Activated T-cell treated with anti-CD3 and anti-CD28 coated beads for 1 hour (primary cell): Measurements from ENCODE around the gene AKAP6.
"Not testable (repeated sequence)": the region's sequence is repeated elsewhere in the genome, so short reads cannot be mapped to it uniquely, and the experiment has no call there.

Experiments
- DNase-seq: peaks from one replicate; pipeline ENCODE4 v3.0.0-alpha.2; 2020; ENCODE audit warnings: low read depth

AKAP6 gene

GRCh38 chr14:32762886-32763285 is 433.8 kb downstream of the AKAP6 start:
- no peak for DNase-seq

- no peak for DNase-seq
Observed at GRCh38 chr14:32763673-32764072, 434.6 kb downstream of the AKAP6 start.

DNA sequence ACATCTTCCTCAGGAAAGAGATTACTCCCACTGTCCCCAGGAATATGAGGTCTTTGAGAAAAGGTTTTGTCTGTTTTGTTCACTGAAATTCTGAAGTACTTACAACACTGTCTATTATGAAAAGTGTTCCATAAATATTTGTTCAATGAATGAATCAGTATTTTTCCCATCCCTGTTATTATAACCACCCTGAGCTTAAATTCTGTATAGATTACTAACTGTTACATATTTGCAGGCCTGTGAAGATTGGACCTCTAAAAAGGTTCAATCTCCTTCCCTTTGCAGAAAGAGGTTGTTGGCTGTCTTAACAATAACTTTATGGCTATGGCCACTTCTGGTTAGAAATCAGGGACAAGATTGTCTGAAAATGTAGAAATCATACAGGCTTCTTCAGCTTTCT is 435.0 kb downstream of the AKAP6 start:
- no peak for DNase-seq

- DNase-seq = no peak
Observed at GRCh38 chr14:32770422-32770821, 441.3 kb downstream of the AKAP6 start.

- no peak for DNase-seq
Observed at GRCh38 chr14:32774214-32774613, 445.1 kb downstream of the AKAP6 start.

DNA sequence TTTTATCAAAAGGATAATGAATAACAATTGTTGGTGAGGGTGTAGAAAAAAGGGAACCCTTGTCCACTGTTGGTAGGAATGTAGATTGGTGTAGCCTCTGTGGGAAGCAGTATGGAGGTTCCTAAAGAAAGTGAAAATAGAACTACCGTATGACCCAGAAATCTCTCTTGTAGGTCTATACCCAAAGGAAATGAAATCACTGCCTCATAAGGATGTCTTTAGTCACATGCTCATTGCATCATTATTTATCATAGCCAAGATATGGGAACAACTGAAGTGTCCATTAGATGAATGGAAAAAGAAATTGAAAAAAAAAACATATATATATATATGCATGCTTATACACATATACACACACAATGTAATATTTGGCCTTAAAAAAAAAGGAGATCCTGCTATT is 450.7 kb downstream of the AKAP6 start:
- no peak for DNase-seq

- no peak for DNase-seq
Observed at GRCh38 chr14:32784405-32784804, 455.3 kb downstream of the AKAP6 start.

GRCh38 chr14:32785585-32785984 is 456.5 kb downstream of the AKAP6 start:
- no peak for DNase-seq

DNA sequence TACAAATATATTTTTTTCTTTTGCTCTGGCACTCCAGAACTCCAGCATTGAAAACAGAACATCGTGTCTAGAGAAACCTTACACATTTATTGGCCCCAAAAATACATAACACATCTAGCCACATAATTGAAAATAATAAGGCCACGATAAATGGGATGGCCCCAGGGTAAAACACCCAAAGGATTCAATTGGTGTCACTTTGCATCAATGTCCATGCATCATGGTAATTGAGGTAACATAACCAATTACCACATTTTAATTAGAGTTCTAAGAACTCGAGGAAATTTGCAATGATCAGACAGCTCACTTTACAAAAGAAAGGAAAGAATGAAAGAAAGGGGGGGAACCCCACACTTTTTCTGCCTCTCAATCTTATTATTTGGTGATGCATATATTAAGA is 457.8 kb downstream of the AKAP6 start:
- no peak for DNase-seq

GRCh38 chr14:32793033-32793432 is 463.9 kb downstream of the AKAP6 start:
- DNase-seq = not testable (repeated sequence)

DNA sequence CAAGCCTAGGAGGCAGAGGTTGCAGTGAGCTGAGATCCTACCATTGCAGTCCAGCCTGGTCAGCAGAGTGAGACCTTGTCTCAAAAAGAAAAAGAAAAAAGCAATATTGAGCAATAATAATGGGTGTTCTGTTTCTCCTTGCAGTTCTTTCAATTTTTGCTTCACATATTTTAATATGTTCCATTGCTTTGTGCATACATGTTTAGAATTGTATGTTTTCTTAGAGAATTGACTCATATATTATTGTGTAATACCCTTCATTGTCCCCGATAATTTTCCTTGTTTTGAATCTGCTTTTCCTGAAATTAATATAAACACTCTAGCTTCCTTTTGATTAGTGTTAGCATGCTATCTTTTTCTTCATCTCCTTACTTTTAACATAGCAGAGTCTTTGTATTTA is 471.2 kb downstream of the AKAP6 start:
- DNase-seq = no peak

- DNase-seq = no peak
Observed at GRCh38 chr14:32802295-32802694, 473.2 kb downstream of the AKAP6 start.

GRCh38 chr14:32805979-32806378 is 476.9 kb downstream of the AKAP6 start:
- DNase-seq = no peak

DNA sequence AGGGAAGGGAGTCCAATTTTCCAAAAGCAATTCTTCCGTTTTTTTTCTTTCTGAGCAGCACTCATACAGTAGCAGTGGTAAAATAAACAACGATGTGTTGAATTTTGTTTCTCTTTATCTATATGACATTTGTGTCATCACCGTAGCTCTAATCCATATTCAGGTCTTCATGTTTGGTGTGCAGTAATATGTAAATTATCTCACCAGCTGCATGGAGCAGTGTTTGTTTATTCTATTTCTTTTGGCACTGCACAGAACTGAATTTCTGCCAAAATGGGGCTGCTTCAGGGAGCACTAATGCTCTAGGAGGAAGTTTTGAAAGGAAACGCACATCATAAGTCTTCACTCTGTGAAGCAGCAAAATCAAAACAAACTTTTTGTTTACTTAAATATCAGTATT is 479.5 kb downstream of the AKAP6 start:
- no peak for DNase-seq

- no peak for DNase-seq
Observed at GRCh38 chr14:32809255-32809654, 480.2 kb downstream of the AKAP6 start.

GRCh38 chr14:32813401-32813800 is 484.3 kb downstream of the AKAP6 start:
- DNase-seq = no peak

GRCh38 chr14:32814721-32815120 is 485.6 kb downstream of the AKAP6 start:
- DNase-seq = no peak

GRCh38 chr14:32816588-32816987 is 487.5 kb downstream of the AKAP6 start:
- no peak for DNase-seq

DNA sequence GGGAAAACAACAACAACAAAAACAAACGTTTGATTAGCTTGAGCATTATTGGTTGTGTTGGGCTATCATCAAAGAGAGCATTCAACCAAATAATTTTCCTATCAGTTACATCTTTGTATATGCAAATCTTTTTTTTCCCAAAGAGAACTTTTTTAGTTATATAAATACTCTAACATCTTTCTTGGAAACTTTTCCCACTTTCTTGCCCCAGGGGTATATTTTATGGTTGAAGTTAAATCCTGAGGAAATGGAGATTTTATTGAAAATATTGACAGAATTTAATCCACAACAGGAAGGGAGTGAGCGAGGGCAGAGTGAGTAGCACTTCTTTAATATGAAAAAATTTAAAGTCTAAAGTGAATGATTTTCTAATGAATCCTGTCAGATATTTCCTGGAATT is 488.7 kb downstream of the AKAP6 start:
- DNase-seq = no peak

DNA sequence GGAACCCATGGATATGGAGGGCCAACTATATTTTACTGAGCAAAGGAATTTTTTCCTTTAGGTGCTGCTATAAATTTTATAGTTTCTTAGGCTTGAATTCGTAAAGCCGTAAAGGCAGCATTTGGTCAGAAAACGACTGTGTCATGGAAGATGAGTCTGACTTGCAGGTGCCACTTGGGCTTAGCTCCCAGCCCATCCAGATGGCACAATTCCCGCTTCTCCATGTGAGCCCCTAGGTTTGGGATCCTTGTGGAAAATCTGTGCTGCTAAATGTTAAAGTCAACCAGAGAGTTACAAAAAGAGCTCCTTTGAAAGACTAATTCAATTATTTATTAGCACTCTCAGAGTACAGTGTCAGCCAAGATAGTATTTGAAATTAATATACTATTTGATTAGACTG is 489.5 kb downstream of the AKAP6 start:
- DNase-seq = no peak

- DNase-seq = no peak
Observed at GRCh38 chr14:32820181-32820580, 491.1 kb downstream of the AKAP6 start.

GRCh38 chr14:32820682-32821081 is 491.6 kb downstream of the AKAP6 start:
- no peak for DNase-seq

DNA sequence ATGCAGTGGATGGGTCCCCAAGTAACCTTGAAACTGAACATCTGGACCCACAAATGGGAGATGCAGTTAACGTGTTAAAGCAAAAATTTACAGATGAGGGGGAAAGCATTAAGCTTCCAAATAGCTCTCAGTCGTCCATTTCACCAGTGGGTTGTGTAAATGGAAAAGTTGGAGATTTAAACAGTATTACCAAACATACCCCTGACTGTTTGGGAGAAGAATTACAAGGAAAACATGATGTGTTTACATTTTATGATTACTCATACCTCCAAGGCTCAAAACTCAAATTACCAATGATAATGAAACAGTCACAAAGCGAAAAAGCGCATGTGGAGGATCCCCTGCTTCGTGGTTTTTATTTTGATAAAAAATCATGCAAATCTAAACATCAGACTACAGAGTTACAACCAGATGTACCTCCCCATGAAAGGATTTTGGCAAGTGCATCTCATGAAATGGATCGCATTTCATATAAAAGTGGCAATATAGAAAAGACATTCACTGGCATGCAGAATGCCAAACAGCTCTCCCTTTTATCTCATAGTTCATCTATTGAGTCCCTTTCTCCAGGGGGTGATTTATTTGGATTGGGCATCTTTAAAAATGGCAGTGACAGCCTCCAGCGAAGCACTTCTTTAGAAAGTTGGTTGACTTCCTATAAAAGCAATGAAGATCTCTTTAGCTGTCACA is 493.0 kb downstream of the AKAP6 start:
- no peak for DNase-seq

DNA sequence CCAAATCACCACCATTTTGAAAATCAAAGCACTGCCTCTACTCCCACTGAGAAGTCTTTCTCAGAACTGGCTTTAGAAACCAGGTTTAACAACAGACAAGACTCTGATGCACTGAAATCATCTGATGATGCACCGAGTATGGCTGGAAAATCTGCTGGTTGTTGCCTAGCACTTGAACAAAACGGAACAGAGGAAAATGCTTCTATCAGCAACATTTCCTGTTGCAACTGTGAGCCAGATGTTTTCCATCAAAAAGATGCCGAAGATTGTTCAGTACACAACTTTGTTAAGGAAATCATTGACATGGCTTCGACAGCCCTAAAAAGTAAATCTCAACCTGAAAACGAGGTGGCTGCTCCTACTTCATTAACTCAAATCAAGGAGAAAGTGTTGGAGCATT is 494.6 kb downstream of the AKAP6 start:
- DNase-seq = no peak

DNA sequence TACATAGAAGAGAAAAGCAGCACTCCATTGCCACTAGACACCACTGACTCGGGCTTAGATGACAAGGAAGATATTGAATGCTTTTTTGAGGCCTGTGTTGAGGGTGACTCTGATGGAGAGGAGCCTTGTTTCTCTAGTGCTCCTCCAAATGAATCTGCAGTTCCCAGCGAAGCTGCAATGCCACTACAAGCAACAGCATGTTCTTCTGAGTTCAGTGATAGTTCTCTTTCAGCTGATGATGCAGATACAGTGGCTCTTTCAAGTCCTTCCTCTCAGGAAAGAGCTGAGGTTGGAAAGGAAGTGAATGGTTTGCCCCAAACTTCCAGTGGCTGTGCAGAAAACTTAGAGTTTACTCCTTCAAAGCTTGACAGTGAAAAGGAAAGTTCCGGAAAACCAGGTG is 495.1 kb downstream of the AKAP6 start:
- DNase-seq = no peak
